GM12878 (cell line): ENCODE results near the gene SSUH2. TPM values are rescaled to one million over a fixed set of nuclear protein-coding genes. Genes with fewer than 3 reads are reported as not detected.

ENCODE experiments used
- ATAC-seq: fragments of 200-7000 bp; cut with Tn5 transposase; 3 replicates; pipeline ENCODE4 v1.9.1; 2020; ENCODE audit warnings: mild to moderate bottlenecking, moderate library complexity
- BruUV-seq: library from RNA; stranded (reverse); fragments of 400-500 nt; replicated peaks from 2 replicates; lab custom pipeline; 2021; lab: Mats Ljungman, UMichigan
- CTCF ChIA-PET: fragments of 300-600 bp; sonication (Branson Sonifier 250); formaldehyde crosslinking; extraction: SDS; loops from one replicate; lab custom pipeline; 2021; ENCODE audit warnings: inconsistent platforms; lab: Yijun Ruan, JAX
- POLR2A ChIA-PET: fragments of 350-600 bp; formaldehyde crosslinking; extraction: SDS; loops from one replicate; lab custom pipeline; 2021; ENCODE audit warnings: inconsistent platforms; lab: Charles Lee
- RAD21 ChIA-PET: fragments of 300-600 bp; sonication (Branson Sonifier 250); formaldehyde crosslinking; loops from one replicate; lab custom pipeline; 2023; ENCODE audit warnings: antibody characterized with exemption; ENCODE audit not compliant: unreplicated experiment; lab: Charles Lee
- SMC1A ChIA-PET: fragments of 300-600 bp; sonication (Branson Sonifier 250); formaldehyde crosslinking; loops from one replicate; lab custom pipeline; 2023; ENCODE audit not compliant: unreplicated experiment, uncharacterized antibody; lab: Charles Lee
- DNase-seq: peaks from one replicate; pipeline ENCODE4 v3.0.0-alpha.2; 2011; ENCODE audit warnings: low read depth, low spot score
- FAIRE-seq: peaks from 3 replicates; lab custom pipeline; 2011; peaks lifted over from hg19 to GRCh38; lab: Jason Lieb, UNC
- H2AFZ ChIP-seq: 2 replicates; pipeline ENCODE4 v1.6.0; 2011; ENCODE audit warnings: low read depth, low read length, control low read depth; ENCODE audit not compliant: control insufficient read depth
- H3K27ac ChIP-seq: 2 replicates; pipeline ENCODE4 v1.5.1; 2011; ENCODE audit warnings: control low read depth; ENCODE audit not compliant: control insufficient read depth, insufficient read depth
- H3K27me3 ChIP-seq, 2 experiments: replicated peaks in 1 of 2; 2 replicates each; pipeline versions ENCODE4 v1.6.0 to v1.6.1; 2011; ENCODE audit warnings: low read length in 1 of 2; ENCODE audit not compliant: control insufficient read depth in 2 of 2, insufficient read depth in 2 of 2
- H3K36me3 ChIP-seq, 2 experiments: 2 replicates each; pipeline ENCODE4 v1.5.1; 2011; ENCODE audit warnings: low read length in 1 of 2; ENCODE audit not compliant: control insufficient read depth in 2 of 2, insufficient read depth in 2 of 2
- H3K4me1 ChIP-seq: 2 replicates; pipeline ENCODE4 v1.6.1; 2011; ENCODE audit warnings: mild to moderate bottlenecking, low read length, moderate library complexity, mixed read lengths; ENCODE audit not compliant: control insufficient read depth, insufficient read depth
- H3K4me2 ChIP-seq: 2 replicates; pipeline ENCODE4 v1.6.0; 2011; ENCODE audit warnings: control low read depth; ENCODE audit not compliant: control insufficient read depth, insufficient read depth
- H3K4me3 ChIP-seq: fragments of 200-600 bp; sonication (generic); 2 replicates; pipeline ENCODE4 v1.5.1; 2016
- H3K79me2 ChIP-seq: 2 replicates; pipeline ENCODE4 v1.6.0; 2011; ENCODE audit warnings: low read length; ENCODE audit not compliant: control insufficient read depth, insufficient read depth
- H3K9ac ChIP-seq: 2 replicates; pipeline ENCODE4 v1.8.0; 2011; ENCODE audit warnings: low read length, control low read depth, mixed read lengths; ENCODE audit not compliant: control insufficient read depth, insufficient read depth
- H3K9me3 ChIP-seq: replicated peaks from 3 replicates; pipeline ENCODE4 v1.5.1; 2011; ENCODE audit warnings: mild to moderate bottlenecking, low read length; ENCODE audit not compliant: control insufficient read depth, insufficient read depth
- H4K20me1 ChIP-seq: 2 replicates; pipeline ENCODE4 v1.6.0; 2011; ENCODE audit not compliant: control insufficient read depth, insufficient read depth
- ATF7 ChIP-seq: fragments of 450-650 bp; IDR thresholded peaks from 2 replicates; pipeline ENCODE4 v1.6.1; 2016; ENCODE audit warnings: low read depth, mild to moderate bottlenecking
- BMI1 ChIP-seq: fragments of 450-650 bp; IDR thresholded peaks from 2 replicates; pipeline ENCODE4 v1.6.1; 2016; ENCODE audit warnings: mild to moderate bottlenecking, moderate library complexity, borderline replicate concordance
- CHD2 ChIP-seq: IDR thresholded peaks from 2 replicates; pipeline ENCODE4 v1.6.1; 2011; ENCODE audit warnings: low read depth, low read length, improper control_type of control experiment, borderline replicate concordance
- IRF5 ChIP-seq: fragments of 450-650 bp; IDR thresholded peaks from 2 replicates; pipeline ENCODE4 v1.6.1; 2017; ENCODE audit warnings: borderline replicate concordance
- JUNB ChIP-seq: IDR thresholded peaks from 2 replicates; pipeline ENCODE4 v1.6.1; 2016; ENCODE audit warnings: antibody characterized with exemption, mild to moderate bottlenecking
- KDM1A ChIP-seq: fragments of 200-600 bp; sonication (generic); IDR thresholded peaks from 2 replicates; pipeline ENCODE4 v1.6.1; 2016; ENCODE audit warnings: borderline replicate concordance
- MEF2B ChIP-seq: fragments of 450-650 bp; IDR thresholded peaks from 2 replicates; pipeline ENCODE4 v1.6.1; 2018; ENCODE audit warnings: mild to moderate bottlenecking, moderate library complexity; ENCODE audit not compliant: partially characterized antibody, poor library complexity, severe bottlenecking
- NBN ChIP-seq: fragments of 450-650 bp; IDR thresholded peaks from 2 replicates; pipeline ENCODE4 v1.6.1; 2016
- PAX8 ChIP-seq: fragments of 450-650 bp; IDR thresholded peaks from 2 replicates; pipeline ENCODE4 v1.6.1; 2017; ENCODE audit warnings: mild to moderate bottlenecking, moderate library complexity
- PBX3 ChIP-seq: IDR thresholded peaks from 2 replicates; pipeline ENCODE4 v1.6.1; 2011; ENCODE audit warnings: mild to moderate bottlenecking, low read depth, low read length, moderate library complexity; ENCODE audit not compliant: insufficient replicate concordance
- RCOR1 ChIP-seq: conservative IDR thresholded peaks from 2 replicates; pipeline ENCODE4 v1.6.1; 2012; ENCODE audit warnings: low read depth, low read length, improper control_type of control experiment
- SMAD5 ChIP-seq: IDR thresholded peaks from 2 replicates; pipeline ENCODE4 v1.6.1; 2016; ENCODE audit warnings: antibody characterized with exemption, low read depth
- TAF1 ChIP-seq: IDR thresholded peaks from 2 replicates; pipeline ENCODE4 v1.6.1; 2011; ENCODE audit warnings: mild to moderate bottlenecking, low read depth, low read length, borderline replicate concordance
- WRNIP1 ChIP-seq: IDR thresholded peaks from 2 replicates; pipeline ENCODE4 v1.6.1; 2011; ENCODE audit warnings: low read depth, low read length, improper control_type of control experiment, borderline replicate concordance
- ZNF592 ChIP-seq: fragments of 450-650 bp; IDR thresholded peaks from 2 replicates; pipeline ENCODE4 v1.6.1; 2017; ENCODE audit warnings: mild to moderate bottlenecking, moderate library complexity
- WGBS: methylation state at CpG from one replicate; pipeline ENCODE4 v1.1.6; 2016; ENCODE audit warnings: low lambda C conversion rate; ENCODE audit not compliant: insufficient replicate concordance, insufficient coverage; ENCODE audit errors: missing lambda C conversion rate; 5-methylcytosine and 5-hydroxymethylcytosine counted together
- in situ Hi-C: fragments of 300-500 bp; cut with MboI; formaldehyde crosslinking; loops from 9 replicates; pipeline ENCODE4 v1.14.3; 2018; ENCODE audit warnings: mixed read lengths
- intact Hi-C: fragments of 100-400 bp; cut with micrococcal nuclease; formaldehyde crosslinking; loops from one replicate; pipeline ENCODE4 v1.14.2; 2022; ENCODE audit not compliant: unreplicated experiment
- polyA plus RNA-seq, 11 experiments: library from polyadenylated mRNA; depleted of rRNA in 4 of 11; unstranded in 6 of 11; stranded (reverse) in 5 of 11; fragments of >200 nt; fragmentation: Nextera tagmentation in 4 of 11; fragmentation: Illumina TruSeq in 1 of 11; extraction: Ambion mirVana in 4 of 11; extraction: Trizol in 1 of 11; gene quantifications; 1 replicate in 1 of 11; 2 replicates in 10 of 11; pipeline versions ENCODE4 v1.2.1 to v1.2.3, GENCODE V29; 2011 to 2016; ENCODE audit warnings: inconsistent platforms in 2 of 11, missing spikeins in 2 of 11, low read depth in 1 of 11
- total RNA-seq, 4 experiments: library from RNA; depleted of rRNA in 3 of 4; stranded (reverse); fragments of >200 nt in 3 of 4; fragmentation: Illumina TruSeq in 1 of 4; extraction: Trizol in 1 of 4; gene quantifications; 2 replicates each; pipeline versions ENCODE4 v1.2.1 to v1.2.3, GENCODE V29; 2013 to 2021

Gene SSUH2
- total and polyA plus RNA-seq, 10 of the 15 experiments (the other 5 are each of a cell fraction or from before 2014, with no cell fraction given) = 0.09 to 0.26 TPM; not detected in 8

- ATAC-seq = no peak
- no TSS peak for BruUV-seq
- Histone ChIP-seq H3K4me3 (no peak overlapping the region), H3K79me2 (no peaks in the 10 kb centered on the region), H3K36me3 (no peaks in the 10 kb centered on the region), H4K20me1 (no peaks in the 10 kb centered on the region), H3K4me1 (peaks cover 16% of the 10 kb centered on the region), H3K4me2 (no peak overlapping the region), H2AFZ (no peak overlapping the region), H3K9me3 (no peaks in the 10 kb centered on the region), H3K9ac (no peak overlapping the region), H3K27ac (no peak overlapping the region), H3K27me3 (no peaks in the 10 kb centered on the region)
- in situ Hi-C loops (no loop called here), intact Hi-C loops (no loop called here)
- WGBS = 61% methylated on average over 6 of the region's 6 CpGs
- no peak for FAIRE-seq
- ChIA-PET CTCF (no interaction called here), POLR2A (no interaction called here), SMC1A (interaction anchor here (1.3 kb wide), 1 partner anchor 9 kb away, joined by 3 read pairs; no protein-coding TSS in a partner anchor), RAD21 (no interaction called here)
- TF ChIP-seq PAX8 = no peak
- no peak for TF ChIP-seq IRF5
- no peak for TF ChIP-seq BMI1
- no peak for TF ChIP-seq ATF7
- TF ChIP-seq CHD2 = no peak
- no peak for TF ChIP-seq KDM1A
- no peak for TF ChIP-seq TAF1
- no peak for TF ChIP-seq PBX3
- TF ChIP-seq NBN = no peak
- no peak for TF ChIP-seq RCOR1
- no peak for TF ChIP-seq ZNF592
- TF ChIP-seq JUNB = no peak
- TF ChIP-seq MEF2B = no peak
- TF ChIP-seq WRNIP1 = no peak
- no peak for TF ChIP-seq SMAD5
- DNase-seq = no peak
Observed at GRCh38 chr3:8581806-8582445, 62.7 kb downstream of the SSUH2 start.
